DND-41 (cell line): ENCODE data around the gene ACCSL.

Experiments
- ATAC-seq: fragments of 200-7000 bp; cut with Tn5 transposase; 3 replicates; pipeline ENCODE4 v1.9.1; 2021; ENCODE audit warnings: low read depth; ENCODE audit not compliant: insufficient read depth
- DNase-seq: peaks from one replicate; pipeline ENCODE4 v3.0.0-alpha.2; 2020
- H2AFZ ChIP-seq: 2 replicates; pipeline ENCODE4 v1.6.0; 2012; ENCODE audit warnings: low read depth, low read length
- H3K27ac ChIP-seq: 2 replicates; pipeline ENCODE4 v1.5.1; 2012; ENCODE audit warnings: low read length, inconsistent platforms
- H3K27me3 ChIP-seq: fragments of 200-600 bp; sonication (generic); 2 replicates; pipeline ENCODE4 v1.6.0; 2012; ENCODE audit warnings: low read length, mild to moderate bottlenecking, inconsistent platforms; ENCODE audit not compliant: insufficient read depth, poor library complexity
- H3K36me3 ChIP-seq: 2 replicates; pipeline ENCODE4 v1.5.1; 2012; ENCODE audit warnings: low read length, inconsistent platforms; ENCODE audit not compliant: insufficient read depth
- H3K4me1 ChIP-seq: 2 replicates; pipeline ENCODE4 v1.5.1; 2012; ENCODE audit warnings: mild to moderate bottlenecking, low read length; ENCODE audit not compliant: insufficient read depth
- H3K4me2 ChIP-seq: 2 replicates; pipeline ENCODE4 v1.6.0; 2012; ENCODE audit warnings: mild to moderate bottlenecking, moderate library complexity, low read length, inconsistent platforms; ENCODE audit not compliant: insufficient read depth
- H3K4me3 ChIP-seq, 2 experiments: fragments of 200-600 bp in 1 of 2; shearing (Covaris generic) in 1 of 2; 2 replicates each; pipeline ENCODE4 v1.5.1; 2012 to 2016; ENCODE audit warnings: inconsistent platforms in 2 of 2, low read length in 2 of 2, mild to moderate bottlenecking in 2 of 2, low read depth in 1 of 2, moderate library complexity in 1 of 2
- H3K79me2 ChIP-seq: 2 replicates; pipeline ENCODE4 v1.6.0; 2012; ENCODE audit warnings: low read length, inconsistent platforms; ENCODE audit not compliant: insufficient read depth
- H3K9ac ChIP-seq: 2 replicates; pipeline ENCODE4 v1.6.0; 2012; ENCODE audit warnings: low read depth, mild to moderate bottlenecking, inconsistent platforms, low read length, moderate library complexity
- H3K9me3 ChIP-seq: 2 replicates; pipeline ENCODE4 v1.5.1; 2012; ENCODE audit warnings: low read length, moderate library complexity, mild to moderate bottlenecking, inconsistent platforms; ENCODE audit not compliant: insufficient read depth, severe bottlenecking
- H4K20me1 ChIP-seq: 2 replicates; pipeline ENCODE4 v1.6.0; 2012; ENCODE audit warnings: low read length; ENCODE audit not compliant: insufficient read depth
- CTCF ChIP-seq: IDR thresholded peaks from 2 replicates; pipeline ENCODE4 v1.5.1; 2012; ENCODE audit warnings: borderline replicate concordance, low read length, moderate library complexity, mild to moderate bottlenecking; ENCODE audit not compliant: poor library complexity, severe bottlenecking; ENCODE audit errors: extremely low read depth
- EZH2 ChIP-seq: IDR thresholded peaks from 3 replicates; pipeline ENCODE4 v1.6.1; 2012; ENCODE audit warnings: borderline replicate concordance, low read depth, mild to moderate bottlenecking, moderate library complexity, low read length, inconsistent platforms; ENCODE audit not compliant: severe bottlenecking

The ACCSL gene

GRCh38 chr11:44008088-44008501 is 39.7 kb upstream of the ACCSL start:
- Histone ChIP-seq H3K27ac (no peak overlapping the region), H3K4me1 (no peaks in the 10 kb centered on the region), H3K36me3 (no peaks in the 10 kb centered on the region), H4K20me1 (no peaks in the 10 kb centered on the region), H3K9me3 (no peaks in the 10 kb centered on the region), H2AFZ (no peak overlapping the region), H3K9ac (no peak overlapping the region), H3K4me2 (no peak overlapping the region), H3K27me3 (peaks cover 11% of the 10 kb centered on the region), H3K4me3 (no peak overlapping the region), H3K79me2 (no peaks in the 10 kb centered on the region)
- no peak for DNase-seq
- no peak for TF ChIP-seq EZH2
- TF ChIP-seq CTCF: no peak
- no peak for ATAC-seq

GRCh38 chr11:44008698-44009097 is 39.1 kb upstream of the ACCSL start:
- no peaks in the 10 kb centered on the region for H3K4me1 ChIP-seq
- H3K4me3 ChIP-seq: no peak overlapping the region
- no peak overlapping the region for H3K4me2 ChIP-seq
- H3K27me3 ChIP-seq: peaks cover 11% of the 10 kb centered on the region
- ATAC-seq (no peak), DNase-seq (no peak)
- TF ChIP-seq CTCF: no peak
- no peak for TF ChIP-seq EZH2
- H3K9me3 ChIP-seq: no peaks in the 10 kb centered on the region
- no peaks in the 10 kb centered on the region for H4K20me1 ChIP-seq
- no peaks in the 10 kb centered on the region for H3K36me3 ChIP-seq
- no peak overlapping the region for H3K9ac ChIP-seq
- no peaks in the 10 kb centered on the region for H3K79me2 ChIP-seq
- no peak overlapping the region for H2AFZ ChIP-seq
- H3K27ac ChIP-seq: no peak overlapping the region

DNA sequence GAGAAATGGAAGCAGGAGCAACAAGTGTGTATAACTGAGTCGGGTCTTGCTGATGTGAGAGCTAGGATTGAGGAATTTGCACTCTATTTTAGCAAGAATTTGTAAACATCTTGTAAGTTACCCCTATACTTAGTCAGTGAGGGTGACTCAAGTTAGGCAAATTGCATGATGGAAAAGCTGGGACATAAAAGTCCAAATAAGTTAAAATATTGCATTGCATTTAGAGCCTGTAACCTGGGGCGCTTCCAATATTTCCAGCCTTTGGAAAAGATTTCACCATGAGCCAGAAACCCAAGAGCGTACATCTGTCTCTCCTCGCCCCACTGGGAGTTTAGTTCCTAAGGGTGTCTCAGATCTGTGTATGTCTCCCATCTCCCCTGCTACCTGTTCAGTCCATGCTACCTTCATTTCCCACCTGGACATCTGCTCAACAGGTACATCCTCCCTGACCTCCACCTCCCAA is 37.0 kb upstream of the ACCSL start:
- TF ChIP-seq EZH2: no peak
- TF ChIP-seq CTCF: no peak
- H3K4me3 ChIP-seq: no peak overlapping the region

DNA sequence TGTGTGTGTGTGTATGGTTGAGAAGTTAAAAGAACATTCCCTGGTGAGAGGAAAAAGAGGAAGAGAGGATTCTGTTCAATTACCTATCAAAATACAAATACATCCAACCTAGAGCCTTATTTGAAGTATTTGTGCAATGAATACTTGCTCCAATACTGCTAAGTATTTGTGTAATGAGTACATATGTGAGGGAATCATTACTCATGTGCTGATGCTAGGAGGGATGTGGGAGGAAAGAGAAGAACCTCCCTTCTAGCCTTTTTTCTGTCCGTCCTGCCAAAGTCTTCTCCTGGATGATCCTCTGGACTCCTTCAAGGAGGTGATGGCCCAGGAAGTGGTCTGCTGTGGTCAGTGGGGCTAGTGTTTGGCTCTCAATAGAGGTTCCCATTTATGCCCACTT is 36.0 kb upstream of the ACCSL start:
- Histone ChIP-seq H3K9me3 (no peaks in the 10 kb centered on the region), H4K20me1 (no peaks in the 10 kb centered on the region), H3K27me3 (peaks cover 11% of the 10 kb centered on the region), H3K4me2 (no peak overlapping the region), H3K4me1 (no peaks in the 10 kb centered on the region), H3K4me3 (no peak overlapping the region), H3K79me2 (no peaks in the 10 kb centered on the region), H2AFZ (no peak overlapping the region), H3K27ac (no peak overlapping the region), H3K9ac (no peak overlapping the region), H3K36me3 (no peaks in the 10 kb centered on the region)
- no peak for DNase-seq
- no peak for ATAC-seq
- TF ChIP-seq CTCF (no peak), EZH2 (no peak)

More for the DNA sequence above, 37.0 kb upstream of the ACCSL start:
- Histone ChIP-seq H3K27ac (no peak overlapping the region), H3K27me3 (peaks cover 11% of the 10 kb centered on the region), H3K36me3 (no peaks in the 10 kb centered on the region), H3K4me2 (no peak overlapping the region), H2AFZ (no peak overlapping the region), H3K4me1 (no peaks in the 10 kb centered on the region), H4K20me1 (no peaks in the 10 kb centered on the region), H3K79me2 (no peaks in the 10 kb centered on the region), H3K9me3 (no peaks in the 10 kb centered on the region), H3K9ac (no peak overlapping the region)
- ATAC-seq (no peak), DNase-seq (no peak)
